Ecto neural progenitor cell (in vitro differentiated cells): ENCODE results near the gene LMO2.
"Not testable (repeated sequence)": the region's sequence is repeated elsewhere in the genome, so short reads cannot be mapped to it uniquely, and the experiment has no call there.

Experiments
- DNase-seq: peaks from one replicate; pipeline ENCODE4 v3.0.0-alpha.2; 2018; ENCODE audit warnings: low spot score

LMO2 gene

GRCh38 chr11:33861386-33861785, 30.5 kb downstream of the LMO2 start:
- no peak for DNase-seq

DNA sequence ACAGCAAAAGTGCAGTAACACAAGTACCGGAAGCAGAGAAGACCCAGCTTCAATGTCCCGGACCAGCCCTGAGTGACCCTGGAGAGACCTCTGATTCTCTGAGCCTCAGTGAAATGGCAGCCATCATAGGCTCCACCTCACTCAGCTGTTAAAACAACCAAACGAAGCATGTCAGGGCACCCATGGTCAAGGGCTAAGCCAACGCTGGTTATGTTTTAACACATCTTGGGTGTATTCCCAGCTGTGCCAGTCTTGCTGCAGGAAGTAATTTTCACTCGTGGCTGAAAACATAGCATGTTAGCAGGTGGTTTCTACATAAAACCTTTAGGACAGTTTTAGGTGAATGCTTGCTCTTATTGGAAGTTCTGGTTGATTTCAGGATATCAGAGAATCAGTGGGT, 30.9 kb downstream of the LMO2 start:
- no peak for DNase-seq

GRCh38 chr11:33859306-33859705, 32.6 kb downstream of the LMO2 start:
- no peak for DNase-seq

DNA sequence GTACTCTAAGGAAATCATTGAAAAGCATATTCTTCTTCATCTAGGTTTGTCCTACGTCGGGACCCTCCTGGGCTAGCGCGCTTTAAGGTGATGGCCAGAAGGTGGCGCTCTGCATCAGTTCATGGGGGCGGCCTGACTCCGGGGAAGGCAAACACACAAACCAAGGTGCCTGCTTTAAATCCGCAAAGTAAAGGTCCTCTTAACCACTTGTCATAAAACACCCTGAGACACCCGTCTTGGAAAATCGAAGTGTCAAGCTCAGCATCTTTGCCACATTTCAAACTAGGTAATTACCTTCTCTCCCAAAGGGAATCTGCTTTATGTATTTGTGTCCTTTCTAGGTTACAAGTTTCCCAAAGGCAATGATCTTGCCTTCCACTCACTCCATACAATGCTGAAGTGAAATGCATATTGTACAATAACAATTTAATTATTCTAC, 33.9 kb downstream of the LMO2 start:
- DNase-seq: peak; percentile 86

GRCh38 chr11:33855500-33855899, 36.4 kb downstream of the LMO2 start:
- DNase-seq: no peak

DNA sequence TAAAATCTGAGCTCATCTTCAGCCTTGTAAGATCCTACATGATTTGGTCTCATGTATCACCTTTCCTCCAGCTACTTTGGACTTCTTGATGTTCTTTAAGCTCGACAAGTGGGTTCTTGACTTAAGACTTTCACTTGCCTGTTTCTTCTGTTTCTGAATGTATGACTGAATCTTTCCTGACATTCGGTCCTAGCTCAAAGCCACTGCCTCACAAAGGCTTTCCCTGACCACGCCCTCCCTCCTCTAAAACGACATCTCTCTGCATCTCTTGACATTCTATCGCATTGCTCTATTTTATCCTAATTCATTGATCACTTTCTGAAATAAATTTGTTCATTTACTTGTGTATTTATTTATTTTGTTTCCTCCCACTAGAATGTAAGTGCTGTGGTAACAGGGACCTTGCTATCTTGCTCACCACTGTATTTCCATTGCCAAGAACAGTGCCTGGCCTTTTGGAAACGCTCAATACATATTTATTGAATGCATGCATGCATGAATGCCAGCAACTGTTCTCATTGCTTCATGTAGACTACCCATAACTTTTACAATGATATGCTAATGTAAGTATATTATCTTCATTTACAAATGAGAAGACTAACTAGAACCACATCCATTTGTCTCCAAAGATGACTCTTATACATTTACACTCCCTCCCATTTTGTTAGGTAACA, 43.0 kb downstream of the LMO2 start:
- no peak for DNase-seq

- no peak for DNase-seq
Measured at GRCh38 chr11:33847251-33847650, 44.6 kb downstream of the LMO2 start.

GRCh38 chr11:33844236-33844635, 47.6 kb downstream of the LMO2 start:
- DNase-seq: no peak

DNA sequence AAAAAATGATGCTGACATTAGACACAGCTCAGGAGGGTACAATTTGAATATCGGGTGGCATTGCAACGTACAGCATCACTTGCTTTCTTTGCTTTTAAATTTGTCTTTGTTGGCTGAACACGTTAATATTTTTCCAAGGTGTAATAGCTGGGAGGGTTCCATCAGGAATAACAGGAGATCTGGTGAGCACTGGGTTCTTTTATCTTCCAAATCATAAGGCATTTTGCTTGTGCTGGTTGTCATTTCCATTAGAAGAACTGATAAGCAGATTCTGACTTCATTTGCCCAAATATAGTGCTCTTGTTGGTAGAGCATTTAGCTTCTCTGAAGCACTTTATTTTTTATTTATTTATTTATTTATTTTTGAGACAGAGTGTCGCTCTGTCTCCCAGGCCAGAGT, 48.9 kb downstream of the LMO2 start:
- no peak for DNase-seq

- no peak for DNase-seq
Measured at GRCh38 chr11:33842236-33842915, 49.5 kb downstream of the LMO2 start.

GRCh38 chr11:33838234-33838633, 53.6 kb downstream of the LMO2 start:
- not testable (repeated sequence) for DNase-seq

DNA sequence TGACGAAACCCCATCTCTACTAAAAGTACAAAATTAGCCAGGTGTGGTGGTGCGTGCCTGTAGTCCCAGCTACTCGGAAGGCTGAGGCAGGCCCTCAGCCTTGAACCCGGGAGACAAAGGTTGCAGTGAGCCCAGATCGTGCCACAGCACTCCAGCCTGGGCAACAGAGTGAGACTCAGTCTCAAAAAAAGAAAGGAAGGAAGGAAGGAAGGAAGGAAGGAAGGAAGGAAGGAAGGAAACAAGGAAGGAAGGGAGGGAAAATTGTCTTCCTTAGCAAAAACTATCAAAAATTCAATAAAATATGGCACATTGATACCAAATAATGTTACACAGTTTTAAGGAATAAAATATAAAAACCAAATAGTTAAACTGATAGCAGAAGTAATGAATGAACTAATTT, 54.5 kb downstream of the LMO2 start:
- not testable (repeated sequence) for DNase-seq

GRCh38 chr11:33835143-33835878, 56.6 kb downstream of the LMO2 start:
- no peak for DNase-seq

DNA sequence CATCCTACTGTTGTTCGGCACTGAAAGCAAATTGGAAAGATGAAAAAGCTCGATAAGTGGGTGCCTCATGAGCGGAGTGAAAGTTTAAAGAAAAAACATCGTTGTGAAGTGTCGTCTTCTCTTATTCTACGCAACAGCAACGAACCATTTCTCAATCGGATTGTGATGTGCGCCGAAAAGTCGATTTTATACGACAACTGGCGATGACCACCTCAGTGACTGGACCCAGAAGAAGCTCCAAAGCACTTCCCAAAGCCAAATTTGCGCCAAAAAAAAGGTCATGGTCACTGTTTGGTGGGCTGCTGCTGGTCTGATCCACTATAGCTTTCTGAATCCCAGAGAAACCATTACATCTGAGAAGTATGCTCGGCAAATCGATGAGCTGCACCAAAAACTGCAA, 59.2 kb downstream of the LMO2 start:
- no peak for DNase-seq

DNA sequence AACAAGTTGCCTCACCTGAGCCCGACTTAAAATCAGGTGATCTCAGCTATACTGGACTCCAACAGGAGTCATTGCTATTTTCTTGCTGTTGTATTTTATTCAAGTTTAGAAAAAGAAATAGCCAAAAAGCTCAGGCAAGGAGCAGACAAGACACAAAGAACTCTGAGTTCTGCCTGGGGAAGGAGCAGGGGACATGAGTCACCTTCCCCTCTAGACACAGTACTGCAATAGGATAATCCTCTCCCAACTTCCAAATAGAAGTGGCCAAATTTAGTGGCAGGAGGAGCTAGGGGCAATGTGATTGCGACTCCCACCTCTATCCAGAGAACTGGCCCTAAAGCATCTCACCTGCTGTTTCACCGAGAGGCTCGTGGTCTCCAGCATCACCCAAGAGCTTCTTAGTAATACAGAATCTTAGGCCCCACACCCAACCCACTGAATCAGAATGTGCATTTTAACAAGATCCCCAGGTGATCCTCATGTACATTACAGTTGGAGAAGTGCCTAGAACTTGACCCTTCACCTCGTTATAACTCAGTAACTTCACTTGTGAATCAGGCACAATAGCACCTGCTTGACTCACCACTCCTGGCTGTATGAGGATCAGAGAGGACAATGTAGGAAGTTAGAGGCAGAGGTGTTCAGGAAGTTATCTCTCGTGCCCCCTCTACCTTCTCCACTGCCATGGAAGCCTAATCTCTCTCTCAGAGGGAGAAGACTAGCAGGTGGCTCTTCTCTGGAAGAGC, 60.8 kb downstream of the LMO2 start:
- DNase-seq: no peak

DNA sequence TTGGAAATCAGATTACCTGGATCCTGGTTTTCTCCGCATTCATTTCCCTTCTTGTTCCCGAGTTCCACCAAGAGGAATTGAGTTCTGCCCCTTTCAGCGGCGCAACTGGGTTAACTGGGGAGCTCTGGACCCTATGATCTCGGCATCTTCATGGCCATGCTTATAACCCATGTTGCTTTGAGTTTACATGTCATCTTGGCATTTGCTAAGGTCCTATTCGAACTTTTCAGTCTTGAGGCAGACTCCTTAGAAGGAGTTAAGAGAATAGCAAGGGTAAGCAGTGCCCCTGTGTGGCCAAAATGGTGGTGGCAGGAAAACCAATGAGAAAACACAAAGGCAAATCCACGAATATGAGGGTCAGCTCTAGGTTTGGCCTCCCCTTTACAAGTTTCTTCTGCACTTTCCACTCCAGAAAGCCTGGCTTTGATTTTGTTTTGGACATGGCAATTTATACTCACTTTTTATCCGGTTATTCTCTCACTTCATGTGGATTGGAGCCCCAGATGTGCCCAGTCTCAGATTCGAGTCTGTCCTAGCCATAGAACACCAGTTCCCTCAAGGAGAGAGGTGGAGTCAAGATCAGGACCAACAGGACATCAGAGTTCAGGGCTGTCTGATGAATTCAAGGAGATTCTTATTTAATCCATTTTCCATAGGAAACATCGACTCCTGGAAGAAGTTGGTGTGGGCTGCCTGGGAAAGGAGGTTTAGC, 62.3 kb downstream of the LMO2 start:
- peak; percentile 69 for DNase-seq

- DNase-seq: peak; percentile 60
Measured at GRCh38 chr11:33828604-33829429, 63.1 kb downstream of the LMO2 start.

DNA sequence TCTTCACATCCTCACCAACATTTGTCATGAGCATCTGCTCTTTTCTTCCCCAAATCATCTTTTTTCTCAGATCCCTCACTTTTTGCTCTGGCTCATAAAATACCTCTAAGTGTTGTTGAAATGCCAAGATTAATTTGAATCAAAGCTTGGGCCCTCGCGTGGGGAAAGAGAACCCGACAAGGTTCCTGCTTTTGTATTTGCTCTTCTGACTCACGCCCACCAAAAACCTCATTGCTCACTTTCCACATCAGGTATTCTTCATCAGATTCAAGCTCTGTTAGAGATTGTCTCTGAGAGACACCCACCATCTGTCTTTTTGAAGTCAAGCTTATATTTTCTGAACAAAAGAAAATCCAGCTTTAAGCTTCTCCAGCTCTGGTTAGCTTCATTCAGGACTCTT, 64.7 kb downstream of the LMO2 start:
- DNase-seq: no peak

- no peak for DNase-seq
Measured at GRCh38 chr11:33825854-33826560, 65.9 kb downstream of the LMO2 start.

DNA sequence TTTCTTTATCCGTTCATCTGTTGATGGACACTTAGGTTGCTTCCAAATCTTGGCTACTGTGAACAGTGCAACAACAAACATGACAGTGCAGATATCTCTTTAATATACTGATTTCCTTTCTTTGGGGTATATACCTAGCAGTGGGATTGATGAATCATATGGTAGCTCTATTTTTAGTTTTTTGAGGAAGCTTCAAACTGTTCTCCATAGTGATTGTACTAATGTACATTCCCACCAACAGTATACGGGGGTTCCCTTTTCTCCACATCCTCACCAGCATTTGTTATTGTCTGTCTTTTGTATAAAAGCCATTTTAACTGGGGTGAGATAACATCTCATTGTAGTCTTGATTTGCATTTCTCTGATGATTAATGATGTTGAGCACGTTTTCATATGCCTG, 68.9 kb downstream of the LMO2 start:
- DNase-seq: not testable (repeated sequence)
